IMR-90 (cell line): ENCODE measurements around the gene SVOPL. TPM values are rescaled to one million over a fixed set of nuclear protein-coding genes. Genes with fewer than 3 reads are reported as not detected.

Experiments used
- ATAC-seq: fragments of 200-7000 bp; cut with Tn5 transposase; 2 replicates; pipeline ENCODE4 v1.9.1; 2020; ENCODE audit warnings: low read depth, mild to moderate bottlenecking, moderate library complexity
- BruUV-seq: library from RNA; stranded (reverse); fragments of 400-500 nt; replicated peaks from 2 replicates; lab custom pipeline; 2021; lab: Mats Ljungman, UMichigan
- CTCF ChIA-PET: fragments of 300-600 bp; formaldehyde crosslinking; extraction: SDS; loops from one replicate; lab custom pipeline; 2021; ENCODE audit warnings: antibody characterized with exemption; lab: Yijun Ruan, JAX
- POLR2A ChIA-PET: fragments of 300-600 bp; sonication (Branson Sonifier 250); formaldehyde crosslinking; loops from one replicate; lab custom pipeline; 2022; ENCODE audit warnings: antibody characterized with exemption; ENCODE audit not compliant: unreplicated experiment; lab: Charles Lee
- DNase-seq: peaks from one replicate; pipeline ENCODE4 v3.0.0; 2013
- H2AFZ ChIP-seq: replicated peaks from 2 replicates; pipeline ENCODE3; 2013; ENCODE audit warnings: low read length, mild to moderate bottlenecking; ENCODE audit not compliant: poor library complexity
- H2AK5ac ChIP-seq: 2 replicates; pipeline ENCODE4 v1.6.1; 2013; ENCODE audit warnings: low read depth, low read length, inconsistent platforms
- H2AK9ac ChIP-seq: replicated peaks from 2 replicates; pipeline ENCODE3; 2013; ENCODE audit warnings: mild to moderate bottlenecking, low read depth, low read length, moderate library complexity; ENCODE audit not compliant: poor library complexity
- H2BK120ac ChIP-seq: 2 replicates; pipeline ENCODE4 v1.6.1; 2013; ENCODE audit warnings: low read depth, low read length, inconsistent platforms
- H2BK15ac ChIP-seq: 3 replicates; pipeline ENCODE4 v1.6.1; 2013; ENCODE audit warnings: low read depth, low read length, inconsistent platforms
- H2BK20ac ChIP-seq: 2 replicates; pipeline ENCODE4 v1.6.1; 2013; ENCODE audit warnings: low read depth, mild to moderate bottlenecking, inconsistent platforms, low read length, moderate library complexity
- H2BK5ac ChIP-seq: 2 replicates; pipeline ENCODE4 v1.6.1; 2013; ENCODE audit warnings: mild to moderate bottlenecking, low read depth, low read length, inconsistent platforms; ENCODE audit not compliant: poor library complexity, severe bottlenecking
- H3K14ac ChIP-seq: replicated peaks from 2 replicates; pipeline ENCODE4 v1.6.1; 2013; ENCODE audit warnings: low read depth, low read length, inconsistent platforms
- H3K18ac ChIP-seq: 2 replicates; pipeline ENCODE4 v1.6.1; 2013; ENCODE audit warnings: low read depth, low read length, control low read depth
- H3K23ac ChIP-seq: 2 replicates; pipeline ENCODE4 v1.6.1; 2013; ENCODE audit warnings: low read depth, low read length, inconsistent platforms
- H3K27ac ChIP-seq: 2 replicates; pipeline ENCODE4 v1.5.1; 2013; ENCODE audit warnings: mild to moderate bottlenecking, control low read depth, low read length; ENCODE audit not compliant: insufficient read depth
- H3K27me3 ChIP-seq: 2 replicates; pipeline ENCODE4 v1.6.1; 2013; ENCODE audit warnings: low read length; ENCODE audit not compliant: control insufficient read depth, insufficient read depth
- H3K36me3 ChIP-seq: 2 replicates; pipeline ENCODE4 v1.6.1; 2013; ENCODE audit warnings: low read length, mixed read lengths; ENCODE audit not compliant: control insufficient read depth, insufficient read depth
- H3K4ac ChIP-seq: 2 replicates; pipeline ENCODE4 v1.6.1; 2013; ENCODE audit warnings: low read depth, low read length, inconsistent platforms
- H3K4me1 ChIP-seq: 2 replicates; pipeline ENCODE4 v1.6.1; 2013; ENCODE audit warnings: low read length, mixed read lengths; ENCODE audit not compliant: control insufficient read depth, insufficient read depth
- H3K4me2 ChIP-seq: 2 replicates; pipeline ENCODE4 v1.6.1; 2013; ENCODE audit warnings: low read depth, mild to moderate bottlenecking, control low read depth, low read length, moderate library complexity
- H3K4me3 ChIP-seq: 2 replicates; pipeline ENCODE4 v1.5.1; 2013; ENCODE audit warnings: low read depth, mild to moderate bottlenecking, control low read depth, low read length, moderate library complexity; ENCODE audit not compliant: insufficient read depth
- H3K56ac ChIP-seq: 2 replicates; pipeline ENCODE4 v1.6.1; 2013; ENCODE audit warnings: low read length, inconsistent platforms; ENCODE audit not compliant: insufficient read depth; ENCODE audit errors: extremely low read depth
- H3K79me1 ChIP-seq, 2 experiments: 2 replicates each; pipeline ENCODE4 v1.6.1; 2013; ENCODE audit warnings: low read length in 2 of 2, inconsistent platforms in 1 of 2, low read depth in 1 of 2
- H3K9ac ChIP-seq: 2 replicates; pipeline ENCODE4 v1.6.1; 2013; ENCODE audit warnings: low read depth, low read length, control low read depth
- H3K9me1 ChIP-seq: 2 replicates; pipeline ENCODE4 v1.6.1; 2013; ENCODE audit warnings: low read length, inconsistent platforms; ENCODE audit not compliant: insufficient read depth
- H3K9me3 ChIP-seq: 2 replicates; pipeline ENCODE4 v1.6.1; 2013; ENCODE audit warnings: low read length; ENCODE audit not compliant: control insufficient read depth, insufficient read depth
- H4K20me1 ChIP-seq: 2 replicates; pipeline ENCODE4 v1.6.1; 2013; ENCODE audit warnings: low read length, inconsistent platforms; ENCODE audit not compliant: insufficient read depth
- H4K5ac ChIP-seq: 2 replicates; pipeline ENCODE4 v1.6.1; 2013; ENCODE audit warnings: mild to moderate bottlenecking, low read depth, low read length, control low read depth
- H4K8ac ChIP-seq, 2 experiments: 2 replicates each; pipeline ENCODE4 v1.6.1; 2013; ENCODE audit warnings: low read depth in 2 of 2, low read length in 2 of 2, control low read depth in 1 of 2, inconsistent platforms in 1 of 2
- H4K91ac ChIP-seq: 2 replicates; pipeline ENCODE4 v1.6.1; 2013; ENCODE audit warnings: low read depth, low read length, inconsistent platforms; ENCODE audit not compliant: insufficient read depth
- BHLHE40 ChIP-seq: fragments of 150-350 bp; IDR thresholded peaks from 2 replicates; pipeline ENCODE4 v1.6.1; 2016; ENCODE audit warnings: mild to moderate bottlenecking, low read depth, low read length
- CHD1 ChIP-seq: IDR thresholded peaks from 2 replicates; pipeline ENCODE4 v1.6.1; 2012; ENCODE audit warnings: low read depth, low read length, improper control_type of control experiment
- FOS ChIP-seq: fragments of 150-350 bp; IDR thresholded peaks from 2 replicates; pipeline ENCODE4 v1.6.1; 2016; ENCODE audit warnings: low read depth, low read length
- RFX5 ChIP-seq: IDR thresholded peaks from 2 replicates; pipeline ENCODE4 v1.8.0; 2012; ENCODE audit warnings: low read depth, mild to moderate bottlenecking, low read length, moderate library complexity
- USF2 ChIP-seq: fragments of 150-350 bp; IDR thresholded peaks from 2 replicates; pipeline ENCODE4 v1.6.1; 2017; ENCODE audit warnings: mild to moderate bottlenecking, antibody characterized with exemption, low read length, low read depth
- WGBS, 2 experiments: methylation state at CpG; one replicate each; pipeline versions ENCODE4 v1.1.5 to v1.1.7; 2013; ENCODE audit warnings: missing lambda C conversion rate in 2 of 2; ENCODE audit not compliant: insufficient read length in 1 of 2; ENCODE audit errors: extremely low coverage in 2 of 2; 5-methylcytosine and 5-hydroxymethylcytosine counted together
- dilution Hi-C: fragments of 300-500 bp; cut with HindIII; formaldehyde crosslinking; loops from one replicate; pipeline ENCODE4 v1.14.3; 2018; ENCODE audit warnings: low sequenced_read_pairs; ENCODE audit not compliant: unreplicated experiment
- in situ Hi-C: fragments of 300-500 bp; cut with MboI; formaldehyde crosslinking; loops from 3 replicates; pipeline ENCODE4 v1.14.3; 2019; ENCODE audit warnings: low sequenced_read_pairs, inconsistent platforms, mixed read lengths
- intact Hi-C: fragments of 100-400 bp; cut with micrococcal nuclease; formaldehyde crosslinking; loops from 2 replicates; pipeline ENCODE4 v1.10.0; 2022
- polyA plus RNA-seq, 3 experiments: library from polyadenylated mRNA; depleted of rRNA; stranded (reverse); fragments of >200 nt; gene quantifications; 2 replicates each; pipeline ENCODE4 v1.2.3, GENCODE V29; 2012; ENCODE audit warnings: low replicate concordance in 1 of 3
- total RNA-seq: library from RNA; depleted of rRNA; stranded (reverse); fragments of >200 nt; gene quantifications from 2 replicates; pipeline ENCODE4 v1.2.3, GENCODE V29; 2012

SVOPL gene
- total and polyA plus RNA-seq, 2 of the 4 experiments (the other 2 are of a cell fraction), result not detected

GRCh38 chr7:138618506-138618905, 82.7 kb downstream of the SVOPL start:
- Histone ChIP-seq H3K27me3 (no peaks in the 10 kb centered on the region), H2BK120ac (no peak overlapping the region), H3K9me1 (no peaks in the 10 kb centered on the region), H3K56ac (no peak overlapping the region), H3K4me3 (no peak overlapping the region), H3K23ac (no peak overlapping the region), H4K20me1 (no peaks in the 10 kb centered on the region), H3K9ac (no peak overlapping the region), H2BK20ac (no peak overlapping the region), H2AK5ac (no peak overlapping the region), H4K5ac (no peak overlapping the region), H3K4me2 (no peak overlapping the region), H3K4ac (no peak overlapping the region), H4K8ac (no peak overlapping the region), H2BK5ac (no peak overlapping the region), H3K14ac (no peak overlapping the region), H2BK15ac (no peak overlapping the region), H3K79me1 (no peaks in the 10 kb centered on the region), H4K91ac (no peak overlapping the region), H3K36me3 (no peaks in the 10 kb centered on the region), H3K27ac (no peak overlapping the region), H3K18ac (no peak overlapping the region), H2AK9ac (no peak overlapping the region), H2AFZ (no peak overlapping the region), H3K9me3 (peaks cover 3% of the 10 kb centered on the region; the same call in 1 of the 2 replicates), H3K4me1 (no peaks in the 10 kb centered on the region)
- intact Hi-C loops (no loop called here), dilution Hi-C loops (no loop called here), in situ Hi-C loops (no loop called here)
- BruUV-seq, result no TSS peak
- TF ChIP-seq CHD1 (no peak), FOS (no peak), USF2 (no peak), BHLHE40 (no peak), RFX5 (no peak)
- WGBS, 2 experiments, result no CpG with 5 or more reads among the region's 10 CpGs
- CTCF ChIA-PET, result no interaction called here
- POLR2A ChIA-PET, result no interaction called here
- DNase-seq, result no peak
- no peak for ATAC-seq
